HG02798 (cell line): ENCODE results near the gene HERPUD1.
"Not testable (repeated sequence)": the region's sequence is repeated elsewhere in the genome, so short reads cannot be mapped to it uniquely, and the experiment has no call there.

ENCODE experiments used
- ATAC-seq: cut with Tn5 transposase; IDR thresholded peaks from one replicate; pipeline ENCODE4 v1.9.1; 2021; ENCODE audit warnings: mild to moderate bottlenecking; ENCODE audit not compliant: unreplicated experiment, poor library complexity

Gene HERPUD1

DNA sequence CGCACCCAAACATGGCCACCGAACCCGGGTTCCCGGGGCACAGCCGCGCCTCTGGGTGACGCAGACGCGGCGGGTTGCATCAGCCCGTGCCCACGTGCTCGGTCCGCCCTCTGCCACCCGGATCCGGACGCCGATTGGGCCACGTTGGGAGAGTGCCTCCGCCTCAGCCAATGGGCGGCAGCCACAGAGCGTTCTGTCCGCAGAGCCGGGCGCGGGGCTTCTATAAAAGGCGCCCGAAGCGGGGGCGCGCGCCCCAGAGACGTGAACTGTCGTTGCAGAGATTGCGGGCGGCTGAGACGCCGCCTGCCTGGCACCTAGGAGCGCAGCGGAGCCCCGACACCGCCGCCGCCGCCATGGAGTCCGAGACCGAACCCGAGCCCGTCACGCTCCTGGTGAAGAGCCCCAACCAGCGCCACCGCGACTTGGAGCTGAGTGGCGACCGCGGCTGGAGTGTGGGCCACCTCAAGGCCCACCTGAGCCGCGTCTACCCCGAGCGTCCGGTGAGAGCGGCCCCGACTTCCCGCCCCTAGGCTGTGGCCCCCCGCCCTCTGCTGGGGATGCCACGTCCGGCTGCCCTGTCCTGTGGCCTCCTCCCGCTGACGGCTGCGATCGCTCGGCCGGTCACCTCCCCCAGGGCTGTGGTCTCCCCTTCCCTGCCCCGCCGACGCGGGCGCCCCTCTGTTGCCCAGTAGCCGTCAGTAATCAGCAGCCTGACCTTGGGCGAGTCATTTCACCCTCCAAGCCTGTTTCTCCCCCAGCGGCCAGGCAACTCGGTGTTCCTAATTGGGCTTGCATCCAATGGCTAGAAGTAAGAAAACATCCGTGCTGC is at the start of gene HERPUD1:
TSS of gene HERPUD1 (plus strand) at position 251 of the 829 bp plus-strand sequence. CDS start at position 354, 103 bp downstream.
- ATAC-seq, result peak; percentile 91

DNA sequence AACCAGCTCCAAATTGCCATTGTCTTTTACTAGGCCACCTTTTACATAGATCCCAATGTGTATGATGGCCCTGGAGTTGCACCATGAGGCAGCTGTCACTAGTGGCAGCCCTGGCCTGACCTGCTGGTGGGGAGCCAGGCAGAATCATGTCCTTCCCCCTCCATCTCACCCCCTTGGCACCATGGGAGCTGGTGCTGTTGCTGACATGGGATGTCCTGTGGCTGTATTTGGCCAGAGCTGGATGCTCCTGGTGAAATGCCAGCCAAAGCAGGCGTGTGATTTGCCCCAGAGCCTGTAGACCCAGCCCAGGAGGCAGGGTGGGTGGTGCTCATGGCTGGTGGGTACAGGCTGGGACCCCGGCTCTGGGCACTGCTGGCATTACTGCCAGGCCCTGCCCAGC is 48.4 kb upstream of the HERPUD1 start:
- ATAC-seq, result no peak

- no peak for ATAC-seq
Measured at GRCh38 chr16:56884026-56884582, 47.8 kb upstream of the HERPUD1 start.

GRCh38 chr16:56884929-56885328 is 47.0 kb upstream of the HERPUD1 start:
- ATAC-seq, result not testable (repeated sequence)

DNA sequence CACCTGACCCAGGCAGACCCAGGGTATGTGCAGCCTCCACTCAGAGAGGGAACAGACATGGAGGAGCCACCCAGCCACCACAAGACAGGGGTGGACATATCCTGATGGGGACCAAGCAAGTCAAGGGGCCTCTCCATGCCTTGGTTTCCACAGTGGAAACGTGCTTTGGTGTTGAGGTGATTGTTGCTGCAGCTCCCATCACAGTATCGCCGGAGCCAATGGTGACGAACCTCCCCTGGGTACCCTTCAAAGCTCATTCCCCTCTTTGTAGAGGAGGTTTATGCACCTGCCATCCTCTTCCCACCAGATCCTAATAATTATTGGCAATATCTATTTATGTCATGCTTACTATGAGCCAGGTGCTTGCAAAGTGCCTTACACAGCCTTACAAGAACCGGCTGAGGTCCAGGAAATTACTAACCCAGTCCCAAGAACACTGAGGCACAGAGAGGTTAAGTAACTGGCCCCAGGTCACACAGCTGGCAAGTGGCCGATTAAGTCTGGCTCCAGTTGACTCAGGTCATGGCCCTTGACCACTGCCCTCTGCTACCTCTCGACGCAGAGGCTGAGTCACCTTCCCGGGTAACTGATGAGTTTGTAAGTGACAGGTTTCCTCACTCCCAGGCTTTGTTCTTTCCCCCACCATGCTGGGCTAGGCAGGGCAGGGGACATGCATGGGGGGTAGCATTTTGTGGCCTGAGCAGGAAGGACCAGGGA is 46.3 kb upstream of the HERPUD1 start:
- no peak for ATAC-seq

DNA sequence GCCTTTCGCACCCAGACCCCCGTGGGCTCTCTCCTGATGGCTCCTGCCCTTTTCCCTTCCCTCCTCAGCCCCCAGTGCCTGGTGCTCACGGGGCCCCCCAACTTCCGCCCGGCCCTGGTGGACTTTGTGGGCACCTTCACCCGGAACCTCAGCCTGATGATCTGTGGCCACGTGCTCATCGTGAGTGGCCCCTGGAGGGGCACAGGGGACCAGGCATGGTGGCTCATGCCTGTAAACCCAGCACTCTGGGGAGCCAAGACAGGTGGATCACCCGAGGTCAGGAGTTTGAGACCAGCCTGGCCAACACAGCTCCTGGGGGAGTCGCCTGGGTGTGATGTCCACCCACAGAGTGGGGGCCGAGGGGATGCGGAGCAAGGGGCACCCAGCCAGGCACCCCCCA is 45.6 kb upstream of the HERPUD1 start:
- ATAC-seq, result no peak

- no peak for ATAC-seq
Measured at GRCh38 chr16:56886826-56887225, 45.1 kb upstream of the HERPUD1 start.

DNA sequence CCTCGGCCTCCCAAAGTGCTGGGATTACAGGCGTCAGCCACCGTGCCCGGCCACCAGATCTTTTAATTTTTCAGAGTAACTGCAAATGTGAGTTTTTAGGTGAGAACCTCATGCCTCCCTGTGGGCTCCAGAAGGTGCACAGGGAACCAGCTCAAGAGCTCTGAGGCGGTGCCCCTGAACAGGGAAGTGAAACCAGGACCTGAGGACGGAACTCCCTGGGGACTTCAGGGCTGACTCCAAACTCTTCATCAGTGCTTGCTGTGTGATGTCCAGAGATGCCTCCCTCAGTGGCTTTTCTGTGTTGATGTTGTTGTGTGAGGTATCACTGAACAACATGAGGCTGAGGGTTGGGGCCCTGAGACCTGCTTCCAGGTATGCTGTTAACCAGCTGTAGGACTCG is 43.1 kb upstream of the HERPUD1 start:
- ATAC-seq, result peak; percentile 70

DNA sequence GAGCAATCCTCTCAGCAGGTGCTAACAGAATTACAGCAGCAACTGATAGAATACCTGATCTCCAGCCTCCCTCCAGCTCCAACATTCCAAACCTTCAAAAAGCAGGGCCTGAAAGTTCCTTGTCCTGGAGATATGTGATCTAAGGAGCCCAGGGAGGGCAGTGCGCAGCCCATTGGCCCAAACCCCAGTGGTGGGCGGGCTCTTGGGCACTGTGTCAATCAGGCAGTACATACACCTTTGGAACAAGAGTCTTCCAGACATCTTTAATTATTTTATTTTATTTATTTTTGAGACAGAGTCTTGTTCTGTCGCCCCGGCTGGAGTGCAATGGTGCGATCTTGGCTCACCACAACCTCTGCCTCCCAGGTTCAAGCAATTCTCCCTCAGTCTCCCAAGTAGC is 42.7 kb upstream of the HERPUD1 start:
- ATAC-seq, result peak; percentile 37

DNA sequence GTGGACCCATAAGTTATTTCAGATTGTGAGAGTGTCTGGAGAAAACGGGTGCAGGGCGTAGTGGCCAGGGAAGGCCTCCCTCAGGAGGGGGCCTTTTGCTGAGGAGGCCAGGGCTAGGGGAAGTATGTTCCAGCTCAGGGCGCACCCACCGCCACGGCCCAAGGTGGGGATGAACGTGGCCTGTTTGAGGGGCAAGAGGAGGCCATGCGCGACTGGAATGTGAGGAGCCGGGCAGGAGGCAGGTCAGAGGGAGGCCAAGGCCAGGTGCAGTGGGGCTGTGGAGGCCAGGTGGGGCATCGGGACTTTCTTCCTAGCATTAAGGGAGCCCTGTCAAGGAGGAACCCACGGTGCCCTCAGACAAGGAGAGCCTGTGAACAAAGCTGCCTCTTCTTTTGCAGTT is 40.3 kb upstream of the HERPUD1 start:
- no peak for ATAC-seq

DNA sequence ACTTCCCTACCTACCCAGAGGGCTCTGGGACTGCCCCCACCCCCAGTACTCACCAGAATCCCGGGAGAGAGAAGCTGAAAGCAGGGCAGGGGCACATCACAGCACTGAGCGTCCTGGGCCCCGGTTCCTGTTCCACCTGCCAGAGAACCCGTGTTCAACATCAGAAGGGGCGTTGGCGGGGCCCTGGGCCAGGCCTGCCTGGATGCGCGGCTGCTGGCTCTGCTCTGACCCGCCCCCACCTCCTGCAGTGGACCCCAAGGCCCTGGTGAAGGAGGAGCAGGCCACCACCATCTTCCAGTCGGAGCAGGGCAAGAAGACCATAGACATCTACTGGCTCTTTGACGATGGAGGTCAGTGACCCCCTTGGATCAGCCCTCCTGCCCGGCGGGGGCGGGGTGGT is 39.2 kb upstream of the HERPUD1 start:
- ATAC-seq, result no peak

GRCh38 chr16:56894331-56894917 is 37.5 kb upstream of the HERPUD1 start:
- ATAC-seq, result no peak

GRCh38 chr16:56895813-56896212 is 36.1 kb upstream of the HERPUD1 start:
- no peak for ATAC-seq

GRCh38 chr16:56896244-56896643 is 35.7 kb upstream of the HERPUD1 start:
- ATAC-seq, result no peak

GRCh38 chr16:56897026-56897799 is 34.7 kb upstream of the HERPUD1 start:
- no peak for ATAC-seq

GRCh38 chr16:56898847-56899246 is 33.1 kb upstream of the HERPUD1 start:
- peak; percentile 71 for ATAC-seq

GRCh38 chr16:56903866-56904265 is 28.1 kb upstream of the HERPUD1 start:
- ATAC-seq, result no peak

DNA sequence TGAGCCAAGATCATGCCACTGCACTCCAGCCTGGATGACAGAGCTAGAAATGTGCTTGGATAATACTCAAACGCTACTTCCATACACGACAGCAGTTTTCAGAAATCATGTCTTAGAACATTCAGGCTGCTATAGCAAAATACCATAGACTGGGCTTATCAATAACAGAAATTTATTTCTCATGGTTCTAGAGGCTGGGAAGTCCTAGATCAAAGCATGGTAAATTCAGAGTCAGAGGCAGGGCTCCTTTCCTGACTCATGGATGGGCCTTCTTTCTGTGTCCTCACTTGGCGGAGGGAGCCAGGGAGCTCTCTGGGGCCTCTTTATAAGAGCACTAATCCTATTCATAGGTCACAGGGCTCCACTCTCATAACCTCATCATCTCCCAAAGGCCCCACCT is 24.5 kb upstream of the HERPUD1 start:
- no peak for ATAC-seq

DNA sequence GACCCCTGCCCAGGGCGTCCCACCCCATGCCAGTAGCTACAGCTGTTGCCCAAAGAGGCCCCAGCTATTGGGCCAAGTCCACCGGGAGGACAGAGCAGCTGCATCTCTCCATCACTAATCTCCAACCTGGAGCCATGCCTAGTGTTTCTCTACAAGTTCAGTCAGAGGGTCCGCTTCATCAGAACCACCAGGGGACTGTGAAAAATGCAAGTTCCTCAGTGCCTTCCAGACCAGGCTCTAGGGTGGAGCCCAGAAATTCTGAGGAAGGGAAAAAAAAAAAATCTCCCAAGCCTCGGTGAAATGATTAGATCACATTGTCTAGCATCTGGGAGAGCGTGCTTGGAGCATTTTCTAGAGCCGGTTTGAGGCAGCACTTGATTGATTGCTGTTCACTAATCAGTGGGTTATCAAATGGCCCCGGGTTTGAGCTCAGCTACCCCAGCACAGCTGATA is 22.4 kb upstream of the HERPUD1 start:
- no peak for ATAC-seq

GRCh38 chr16:56910112-56910511 is 21.8 kb upstream of the HERPUD1 start:
- no peak for ATAC-seq
